Fibroblast of pulmonary artery (primary cell): ENCODE results near the gene ATF4.

ENCODE experiments used
- DNase-seq: peaks from one replicate; pipeline ENCODE4 v3.0.0-alpha.2; 2010; ENCODE audit warnings: low read depth
- H3K4me3 ChIP-seq: replicated peaks from 2 replicates; pipeline ENCODE4 v1.5.1; 2011; ENCODE audit warnings: low read depth, mild to moderate bottlenecking, control low read depth, low read length, moderate library complexity
- CTCF ChIP-seq: IDR thresholded peaks from 2 replicates; pipeline ENCODE4 v1.5.1; 2011; ENCODE audit warnings: mild to moderate bottlenecking, control low read depth, low read length, inconsistent platforms; ENCODE audit errors: missing control alignments

ATF4 gene

GRCh38 chr22:39545386-39546365 lies 25.3 kb downstream of the ATF4 start:
- H3K4me3 ChIP-seq = no peak overlapping the region
- DNase-seq = peak; percentile 43
- no peak for TF ChIP-seq CTCF

- no peak for DNase-seq
- no peak overlapping the region for H3K4me3 ChIP-seq
- TF ChIP-seq CTCF = no peak
Observed at GRCh38 chr22:39546889-39547586, 26.7 kb downstream of the ATF4 start.

GRCh38 chr22:39547587-39547947 lies 27.2 kb downstream of the ATF4 start:
- TF ChIP-seq CTCF = no peak
- no peak overlapping the region for H3K4me3 ChIP-seq
- DNase-seq = no peak

- H3K4me3 ChIP-seq = no peak overlapping the region
- no peak for TF ChIP-seq CTCF
- DNase-seq = no peak
Observed at GRCh38 chr22:39553429-39553828, 33.1 kb downstream of the ATF4 start.

GRCh38 chr22:39554151-39554550 lies 33.8 kb downstream of the ATF4 start:
- TF ChIP-seq CTCF = no peak
- no peak overlapping the region for H3K4me3 ChIP-seq
- no peak for DNase-seq

GRCh38 chr22:39556970-39557841 lies 36.8 kb downstream of the ATF4 start:
- no peak overlapping the region for H3K4me3 ChIP-seq
- no peak for TF ChIP-seq CTCF
- DNase-seq = no peak
